Activated T-helper 17 cell treated with anti-CD3 and anti-CD28 coated beads, Interleukin-2, amount 50 U/mL, for 72 hours (primary cell): Measurements from ENCODE around the gene IL20RB. TPM values are rescaled to one million over a fixed set of nuclear protein-coding genes. Genes with fewer than 3 reads are reported as not detected.
A peak's percentile ranks its signal among the peaks of the same experiment; 100 is the strongest.

Experiments used
- ATAC-seq: fragments of 150-1000 bp; cut with Tn5 transposase; replicated peaks from 2 replicates; pipeline ENCODE4 v1.10.0; 2021; ENCODE audit warnings: mild to moderate bottlenecking, moderate library complexity
- H3K27ac Mint-ChIP-seq: one replicate; pipeline ENCODE4 v1.8.0; 2022; ENCODE audit warnings: mixed read lengths
- H3K27me3 Mint-ChIP-seq: one replicate; pipeline ENCODE4 v1.8.0; 2022; ENCODE audit warnings: mixed read lengths
- H3K36me3 Mint-ChIP-seq: one replicate; pipeline ENCODE4 v1.8.0; 2022; ENCODE audit warnings: low read depth, mild to moderate bottlenecking, mixed read lengths
- H3K4me1 Mint-ChIP-seq: one replicate; pipeline ENCODE4 v1.8.0; 2022; ENCODE audit warnings: mixed read lengths
- H3K4me3 Mint-ChIP-seq: one replicate; pipeline ENCODE4 v1.8.0; 2022; ENCODE audit warnings: mild to moderate bottlenecking, mixed read lengths
- H3K9me3 Mint-ChIP-seq: one replicate; pipeline ENCODE4 v1.8.0; 2022; ENCODE audit warnings: mixed read lengths
- total RNA-seq, 2 donors: library from RNA; stranded (reverse); gene quantifications; one replicate each; pipeline ENCODE4 v1.2.3, GENCODE V29; 2022

The IL20RB gene, protein sequence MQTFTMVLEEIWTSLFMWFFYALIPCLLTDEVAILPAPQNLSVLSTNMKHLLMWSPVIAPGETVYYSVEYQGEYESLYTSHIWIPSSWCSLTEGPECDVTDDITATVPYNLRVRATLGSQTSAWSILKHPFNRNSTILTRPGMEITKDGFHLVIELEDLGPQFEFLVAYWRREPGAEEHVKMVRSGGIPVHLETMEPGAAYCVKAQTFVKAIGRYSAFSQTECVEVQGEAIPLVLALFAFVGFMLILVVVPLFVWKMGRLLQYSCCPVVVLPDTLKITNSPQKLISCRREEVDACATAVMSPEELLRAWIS
- total RNA-seq, result 1 to 10 TPM; 1.6 to 3.7 TPM

DNA sequence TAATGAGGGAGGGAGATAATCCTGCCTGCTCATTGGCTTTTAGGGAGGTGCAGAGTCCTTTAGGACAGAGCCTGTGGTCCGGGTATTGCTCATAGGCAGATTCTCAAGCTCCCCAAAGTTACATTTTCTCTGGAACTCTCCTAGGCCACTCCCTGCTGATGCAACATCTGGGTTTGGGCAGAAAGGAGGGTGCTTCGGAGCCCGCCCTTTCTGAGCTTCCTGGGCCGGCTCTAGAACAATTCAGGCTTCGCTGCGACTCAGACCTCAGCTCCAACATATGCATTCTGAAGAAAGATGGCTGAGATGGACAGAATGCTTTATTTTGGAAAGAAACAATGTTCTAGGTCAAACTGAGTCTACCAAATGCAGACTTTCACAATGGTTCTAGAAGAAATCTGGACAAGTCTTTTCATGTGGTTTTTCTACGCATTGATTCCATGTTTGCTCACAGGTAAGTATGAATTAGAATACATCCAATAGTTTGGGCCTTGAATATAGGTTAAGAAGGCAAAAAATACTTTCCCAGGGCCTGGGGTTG, at the start of gene IL20RB:
IL20RB (plus strand) TSS at position 233 of the 538 bp plus-strand sequence; CDS start at position 364, 131 bp downstream.
- Mint-ChIP-seq H3K27me3 (no peaks in the 10 kb centered on the region), H3K4me3 (no peak within 1 kb of the TSS), H3K9me3 (no peaks in the 10 kb centered on the region), H3K27ac (no peak within 1 kb of the TSS), H3K36me3 (no peaks in the 10 kb centered on the region), H3K4me1 (peaks cover 14% of the 10 kb centered on the region)
- no peak for ATAC-seq

DNA sequence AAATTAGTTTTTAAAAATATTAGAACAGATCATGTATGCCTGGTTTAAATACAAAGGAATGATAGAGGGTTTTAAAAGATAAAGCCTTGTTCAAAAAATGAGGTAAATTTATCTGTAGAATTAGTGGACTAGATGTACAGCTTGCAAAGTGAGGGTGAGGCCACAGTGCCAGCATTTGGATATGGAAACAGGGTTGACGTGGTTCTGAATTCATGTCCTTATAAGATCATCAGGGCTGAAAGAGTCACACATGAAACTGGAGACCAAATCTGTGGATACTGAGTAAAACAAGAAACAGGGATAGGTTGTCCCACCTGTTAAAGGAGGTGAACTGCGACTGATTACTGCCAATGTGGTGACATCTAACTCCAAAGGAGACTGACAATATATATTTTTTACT, 49.5 kb upstream of the IL20RB start:
- Mint-ChIP-seq H3K4me3 (peak overlapping the region; percentile 36), H3K4me1 (peaks cover 56% of the 10 kb centered on the region), H3K27me3 (no peaks in the 10 kb centered on the region), H3K9me3 (peaks cover 4% of the 10 kb centered on the region), H3K27ac (peak overlapping the region; percentile 12), H3K36me3 (peaks cover 30% of the 10 kb centered on the region)
- peak; percentile 23 for ATAC-seq

DNA sequence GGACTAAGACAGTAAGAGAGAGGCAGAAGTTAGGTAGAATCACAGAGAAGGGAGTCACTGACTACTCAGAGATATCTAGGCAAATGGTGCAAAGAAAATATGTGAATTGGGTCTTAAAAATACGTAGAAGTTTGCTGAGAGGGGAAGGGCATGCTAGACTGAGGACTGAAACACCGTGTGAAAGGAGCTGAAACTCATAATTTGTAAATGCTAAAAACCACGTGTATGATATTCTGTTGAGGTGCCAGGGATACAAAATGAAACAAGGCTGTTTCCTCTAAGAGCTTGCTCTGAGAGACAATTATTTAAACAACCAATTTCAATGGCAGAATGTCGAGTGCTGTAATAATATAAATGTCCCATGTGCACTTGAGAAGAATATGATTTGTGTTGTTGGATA, 48.6 kb upstream of the IL20RB start:
- ATAC-seq, result no peak
- Mint-ChIP-seq H3K4me3 (peak overlapping the region; percentile 36), H3K27ac (peak overlapping the region; percentile 12), H3K36me3 (peaks cover 24% of the 10 kb centered on the region), H3K4me1 (peaks cover 56% of the 10 kb centered on the region), H3K27me3 (no peaks in the 10 kb centered on the region), H3K9me3 (no peaks in the 10 kb centered on the region)

DNA sequence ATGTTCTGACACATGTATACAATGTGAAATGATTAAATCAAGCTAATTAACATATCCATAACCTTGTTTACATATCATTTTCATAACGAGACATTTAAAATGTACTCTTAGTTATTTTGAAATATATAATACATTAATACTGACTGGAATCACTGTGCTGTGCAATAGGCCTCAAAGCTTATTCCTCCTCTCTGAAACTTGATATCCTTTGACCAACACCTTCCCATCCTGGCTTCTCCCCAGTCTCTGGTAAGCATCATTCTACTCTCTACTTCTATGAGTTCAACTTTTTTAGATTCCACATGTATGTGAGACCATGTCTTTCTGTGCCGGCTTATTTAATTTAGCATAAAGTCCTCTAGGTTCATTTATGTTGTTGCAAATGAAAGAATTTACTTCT, 47.1 kb upstream of the IL20RB start:
- H3K27ac Mint-ChIP-seq, result no peak overlapping the region
- H3K4me1 Mint-ChIP-seq, result peaks cover 64% of the 10 kb centered on the region

DNA sequence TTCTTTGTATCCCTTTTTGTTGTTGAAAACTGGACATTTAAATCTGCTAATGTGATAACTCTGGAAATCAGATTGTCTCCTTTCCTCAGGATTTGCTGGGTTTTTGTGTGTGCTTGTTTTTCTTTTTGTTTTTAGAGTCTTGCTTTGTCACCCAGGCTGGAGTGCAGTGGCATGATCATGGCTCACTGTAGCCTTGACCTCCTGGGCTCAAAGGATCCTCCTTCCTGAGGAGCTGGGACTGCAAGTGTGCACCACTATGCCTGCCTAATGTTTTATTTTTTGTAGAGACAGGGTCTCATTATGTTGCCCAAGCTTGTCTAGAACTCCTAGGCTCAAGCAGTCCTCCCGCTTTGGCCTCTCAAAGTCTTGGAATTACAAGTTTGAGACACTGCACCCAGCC, 44.6 kb upstream of the IL20RB start:
- no peak overlapping the region for H3K4me3 Mint-ChIP-seq
- peaks cover 17% of the 10 kb centered on the region for H3K36me3 Mint-ChIP-seq
- ATAC-seq, result no peak
- no peaks in the 10 kb centered on the region for H3K9me3 Mint-ChIP-seq
- peaks cover 51% of the 10 kb centered on the region for H3K4me1 Mint-ChIP-seq
- H3K27ac Mint-ChIP-seq, result no peak overlapping the region
- no peaks in the 10 kb centered on the region for H3K27me3 Mint-ChIP-seq

More for the DNA sequence above, 47.1 kb upstream of the IL20RB start:
- Mint-ChIP-seq H3K36me3 (peaks cover 22% of the 10 kb centered on the region), H3K4me3 (no peak overlapping the region), H3K27me3 (no peaks in the 10 kb centered on the region), H3K9me3 (no peaks in the 10 kb centered on the region)
- no peak for ATAC-seq

DNA sequence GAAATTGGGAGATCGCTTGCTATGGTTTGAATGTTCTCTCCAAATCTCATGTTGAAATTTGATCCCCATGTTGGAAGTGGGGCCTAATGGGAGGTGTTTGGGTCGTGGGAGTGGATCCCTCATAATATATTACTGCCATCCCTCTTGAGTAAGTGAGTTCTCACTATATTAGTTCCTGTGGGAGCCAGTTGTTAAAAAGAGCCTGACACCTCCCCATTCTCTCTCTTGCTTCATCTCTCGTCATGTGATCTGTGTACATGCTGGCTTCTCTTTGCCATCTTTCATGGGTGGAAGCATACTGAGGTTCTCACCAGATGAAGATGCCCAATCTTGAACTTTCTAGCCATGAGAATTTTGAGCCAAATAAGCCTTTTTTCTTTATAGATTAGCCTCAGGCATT, 43.0 kb upstream of the IL20RB start:
- Mint-ChIP-seq H3K27me3 (no peaks in the 10 kb centered on the region), H3K9me3 (no peaks in the 10 kb centered on the region), H3K36me3 (peaks cover 17% of the 10 kb centered on the region), H3K4me1 (peaks cover 43% of the 10 kb centered on the region), H3K4me3 (no peak overlapping the region), H3K27ac (no peak overlapping the region)
- ATAC-seq, result no peak

DNA sequence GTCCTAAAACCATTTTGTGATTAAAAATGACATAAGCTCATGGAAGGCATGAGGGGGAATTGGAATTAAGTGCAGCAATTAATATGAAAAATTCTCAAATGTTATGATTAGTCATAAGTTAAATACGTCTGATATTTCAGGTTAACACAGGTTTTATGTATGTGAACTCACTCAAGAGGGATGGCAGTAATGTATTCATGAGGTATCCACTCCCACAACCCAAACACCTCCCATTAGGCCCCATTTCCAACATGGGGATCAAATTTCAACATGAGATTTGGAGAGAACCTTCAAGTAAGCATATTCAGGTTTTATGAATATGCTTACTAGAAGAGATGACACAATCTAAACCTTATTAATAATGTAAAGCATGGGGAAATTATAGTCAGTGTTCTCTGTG, 41.6 kb upstream of the IL20RB start:
- peaks cover 19% of the 10 kb centered on the region for H3K36me3 Mint-ChIP-seq

DNA sequence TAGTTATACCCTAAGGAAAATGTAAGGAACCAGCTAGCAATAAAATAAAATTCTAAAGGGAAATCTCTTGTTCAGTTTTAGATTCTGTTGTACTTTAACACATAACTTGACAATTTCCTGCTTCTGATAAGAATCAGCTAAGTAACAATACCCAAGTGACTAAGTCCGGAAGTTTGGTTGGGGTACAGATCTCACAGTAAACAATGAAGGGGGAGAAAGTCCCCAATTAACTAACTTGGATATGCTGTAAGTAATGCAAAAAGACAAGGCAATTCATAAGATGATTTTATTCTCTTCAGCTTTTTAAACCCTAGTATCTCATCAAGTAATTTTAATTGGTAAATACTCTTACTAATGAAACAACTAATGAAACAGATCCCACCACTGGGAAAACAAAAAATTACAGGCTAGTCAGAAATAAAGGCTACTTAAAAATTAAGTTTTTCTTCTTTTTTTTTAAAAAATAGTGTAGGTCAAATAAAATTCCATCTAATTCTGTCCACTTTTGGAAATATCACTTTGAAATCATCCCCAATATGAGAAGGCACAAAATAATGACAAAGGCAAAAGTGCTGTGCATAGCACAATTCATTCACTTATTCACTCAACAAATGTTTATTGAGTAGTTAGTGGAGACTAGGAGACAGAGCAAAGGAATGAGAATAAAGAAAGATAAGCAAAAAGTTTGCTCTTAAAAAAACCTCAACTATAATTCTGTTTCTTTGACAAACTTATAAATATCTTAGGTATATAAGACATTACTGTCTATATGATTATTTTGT, 37.8 kb upstream of the IL20RB start:
- Mint-ChIP-seq H3K4me1 (peaks cover 44% of the 10 kb centered on the region), H3K4me3 (peak overlapping the region; percentile 82), H3K9me3 (no peaks in the 10 kb centered on the region), H3K36me3 (peaks cover 9% of the 10 kb centered on the region), H3K27ac (peak overlapping the region; percentile 82), H3K27me3 (no peaks in the 10 kb centered on the region)
- peak; percentile 91 for ATAC-seq

More for the DNA sequence above, 41.6 kb upstream of the IL20RB start:
- H3K27me3 Mint-ChIP-seq, result no peaks in the 10 kb centered on the region
- H3K27ac Mint-ChIP-seq, result peak overlapping the region; percentile 57
- no peak for ATAC-seq
- H3K9me3 Mint-ChIP-seq, result no peaks in the 10 kb centered on the region
- peaks cover 52% of the 10 kb centered on the region for H3K4me1 Mint-ChIP-seq
- no peak overlapping the region for H3K4me3 Mint-ChIP-seq

DNA sequence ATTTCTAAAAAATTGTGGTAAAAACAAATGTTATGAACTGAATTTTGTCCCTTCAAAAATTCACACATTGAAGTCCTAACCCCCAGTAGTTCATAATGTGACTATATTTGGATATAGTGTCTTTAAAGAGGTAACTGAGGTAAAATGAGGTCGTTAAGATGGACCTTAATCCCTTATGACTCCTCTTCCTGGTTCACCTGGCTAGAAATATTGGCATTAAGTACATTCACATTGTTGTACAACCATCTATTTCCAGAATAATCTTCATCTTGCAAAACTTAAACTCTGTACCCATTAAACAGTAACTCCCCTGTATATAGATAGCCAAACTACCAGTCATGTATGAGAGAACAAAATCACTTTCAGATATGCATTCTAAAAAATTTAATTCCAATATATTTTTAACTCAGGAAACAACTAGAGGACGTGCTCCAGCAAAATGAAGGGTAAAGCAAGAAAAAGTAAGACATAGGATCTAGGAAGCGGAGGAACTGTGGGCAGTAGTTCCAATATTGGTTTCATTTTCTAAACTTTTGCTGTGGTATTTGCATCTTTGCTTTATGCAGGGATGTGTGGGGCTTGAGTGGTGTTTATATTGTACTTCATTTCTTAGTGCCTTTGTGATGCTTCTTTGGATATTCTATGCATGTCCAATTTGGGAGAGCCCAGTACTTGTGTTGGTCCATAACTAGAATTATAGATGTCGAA, 36.7 kb upstream of the IL20RB start:
- peaks cover 45% of the 10 kb centered on the region for H3K4me1 Mint-ChIP-seq
- H3K27ac Mint-ChIP-seq, result peak overlapping the region; percentile 82
- H3K27me3 Mint-ChIP-seq, result no peaks in the 10 kb centered on the region
- peak; percentile 56 for ATAC-seq
- peak overlapping the region; percentile 82 for H3K4me3 Mint-ChIP-seq
- H3K36me3 Mint-ChIP-seq, result peaks cover 5% of the 10 kb centered on the region
- no peaks in the 10 kb centered on the region for H3K9me3 Mint-ChIP-seq

DNA sequence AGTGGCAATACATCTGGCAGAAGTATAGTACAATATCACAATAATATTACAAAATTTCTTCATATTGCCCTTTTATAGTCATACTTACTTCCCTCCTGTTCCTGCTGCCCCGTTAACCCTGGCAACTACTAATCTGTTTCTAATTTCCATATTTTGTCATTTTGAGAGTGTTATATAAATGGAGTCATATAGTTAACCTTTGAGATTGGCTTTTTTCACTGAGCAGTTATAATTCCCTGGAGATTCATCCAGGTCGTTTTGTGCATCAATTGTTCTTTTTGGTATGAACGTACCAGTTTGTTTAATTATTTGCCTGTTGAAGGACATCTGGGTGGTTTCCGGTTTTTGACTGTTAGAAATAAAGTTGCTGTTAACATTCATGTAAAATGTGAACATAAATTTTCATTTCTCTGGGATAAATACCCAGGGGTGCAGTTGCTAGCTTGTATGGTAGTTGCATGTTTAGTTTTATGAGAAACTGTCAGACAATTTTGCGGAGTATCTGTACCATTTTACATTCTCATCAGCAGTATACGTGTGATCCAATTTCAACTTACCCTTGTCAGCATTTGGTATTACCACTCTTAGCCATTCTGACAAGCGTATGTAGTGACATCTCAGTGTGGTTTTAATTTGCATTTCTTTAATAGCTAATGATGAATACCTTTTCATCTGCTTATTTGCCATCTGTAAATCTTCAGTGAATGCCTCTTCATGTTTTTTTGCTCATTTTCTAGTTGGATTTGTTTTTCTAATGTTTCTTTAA, 32.2 kb upstream of the IL20RB start:
- no peak overlapping the region for H3K27ac Mint-ChIP-seq

DNA sequence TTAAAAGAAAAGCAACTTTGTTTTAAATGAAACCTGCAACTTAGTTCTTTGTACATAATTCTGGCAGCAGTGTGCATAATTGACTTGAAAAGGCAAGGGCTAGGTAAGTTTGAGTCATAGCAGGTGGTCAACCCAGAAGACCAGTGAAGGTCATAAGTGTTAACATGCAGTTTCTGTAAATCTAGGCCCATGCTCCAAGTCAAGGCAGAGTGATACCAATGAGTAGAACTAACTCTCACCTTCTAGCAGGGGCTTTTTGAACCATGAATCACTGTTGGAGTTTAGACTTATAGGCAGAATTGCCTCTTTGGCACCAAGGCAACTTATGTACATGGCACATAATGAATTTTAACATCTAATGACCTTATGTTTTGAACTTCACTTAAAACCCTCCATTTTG, 29.5 kb upstream of the IL20RB start:
- Mint-ChIP-seq H3K27me3 (no peaks in the 10 kb centered on the region), H3K27ac (peak overlapping the region; percentile 68), H3K4me1 (peaks cover 30% of the 10 kb centered on the region), H3K36me3 (peaks cover 47% of the 10 kb centered on the region), H3K4me3 (peak overlapping the region; percentile 24), H3K9me3 (no peaks in the 10 kb centered on the region)
- peak; percentile 77 for ATAC-seq

More for the DNA sequence above, 32.2 kb upstream of the IL20RB start:
- no peak overlapping the region for H3K4me3 Mint-ChIP-seq
- H3K4me1 Mint-ChIP-seq, result peaks cover 34% of the 10 kb centered on the region
- H3K36me3 Mint-ChIP-seq, result peaks cover 36% of the 10 kb centered on the region
- H3K9me3 Mint-ChIP-seq, result no peaks in the 10 kb centered on the region
- ATAC-seq, result no peak
- H3K27me3 Mint-ChIP-seq, result no peaks in the 10 kb centered on the region

DNA sequence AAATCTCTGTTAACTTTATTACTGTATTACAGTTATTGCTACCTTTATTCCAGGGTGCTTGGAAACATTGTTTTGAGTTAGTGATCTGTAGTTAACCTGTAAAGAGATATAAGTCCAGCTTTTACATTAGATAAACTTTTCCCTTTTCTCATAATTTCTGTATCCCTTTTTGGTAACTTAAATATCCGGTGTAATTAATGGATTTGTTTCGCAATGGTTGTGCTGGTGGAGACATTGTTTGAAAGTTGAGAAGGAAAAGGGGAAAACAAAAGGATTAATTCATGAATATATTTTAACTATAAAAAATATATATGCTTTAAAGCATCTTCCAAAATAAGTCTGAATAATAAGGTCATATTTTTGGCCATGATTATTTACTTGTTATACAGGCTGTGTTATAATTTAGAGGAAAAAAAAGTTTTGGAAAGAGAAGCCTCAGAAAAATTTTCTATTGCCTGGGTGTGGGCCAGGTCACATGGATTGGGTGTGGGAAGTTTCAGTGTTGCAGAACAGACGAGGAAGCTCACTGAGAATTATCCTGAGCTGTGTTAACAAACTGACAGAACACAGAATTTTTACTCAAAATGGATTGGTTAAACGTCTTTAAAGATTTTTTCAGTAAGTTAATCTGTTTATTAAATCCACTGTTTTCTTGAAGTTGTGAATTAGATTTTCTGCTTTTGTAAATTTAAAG, 27.7 kb upstream of the IL20RB start:
- Mint-ChIP-seq H3K4me1 (peaks cover 31% of the 10 kb centered on the region), H3K9me3 (no peaks in the 10 kb centered on the region), H3K27ac (peak overlapping the region; percentile 43), H3K36me3 (peaks cover 64% of the 10 kb centered on the region), H3K27me3 (no peaks in the 10 kb centered on the region), H3K4me3 (no peak overlapping the region)
- no peak for ATAC-seq

DNA sequence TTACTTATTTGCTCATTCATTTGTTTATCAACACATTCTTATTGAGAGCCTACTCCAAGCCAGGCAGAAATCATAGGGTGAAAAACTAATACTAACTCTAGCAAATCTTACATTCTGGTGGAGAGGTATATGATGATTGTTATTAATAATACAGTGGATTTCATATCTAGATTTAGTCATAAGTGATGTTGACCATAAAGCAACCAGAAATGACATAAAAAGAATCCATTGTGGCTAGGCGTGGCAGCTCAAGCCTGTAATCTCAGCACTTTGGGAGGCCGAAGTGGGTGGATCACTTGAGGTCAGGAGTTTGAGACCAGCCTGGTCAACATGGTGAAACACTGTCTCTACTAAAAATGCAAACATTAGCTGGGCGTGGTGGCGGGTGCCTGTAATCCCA, 26.2 kb upstream of the IL20RB start:
- Mint-ChIP-seq H3K9me3 (no peaks in the 10 kb centered on the region), H3K36me3 (peaks cover 79% of the 10 kb centered on the region), H3K27ac (peak overlapping the region; percentile 77), H3K27me3 (no peaks in the 10 kb centered on the region), H3K4me1 (peaks cover 26% of the 10 kb centered on the region), H3K4me3 (peak overlapping the region; percentile 53)
- peak; percentile 20 for ATAC-seq
